Retina (tissue), 1 donor: ENCODE results near the gene CD99L2.
"Not testable (repeated sequence)": the region's sequence is repeated elsewhere in the genome, so short reads cannot be mapped to it uniquely, and the experiment has no call there.

Experiments
- DNase-seq: peaks from one replicate; pipeline ENCODE4 v3.0.0-alpha.2; 2016

The CD99L2 gene

DNA sequence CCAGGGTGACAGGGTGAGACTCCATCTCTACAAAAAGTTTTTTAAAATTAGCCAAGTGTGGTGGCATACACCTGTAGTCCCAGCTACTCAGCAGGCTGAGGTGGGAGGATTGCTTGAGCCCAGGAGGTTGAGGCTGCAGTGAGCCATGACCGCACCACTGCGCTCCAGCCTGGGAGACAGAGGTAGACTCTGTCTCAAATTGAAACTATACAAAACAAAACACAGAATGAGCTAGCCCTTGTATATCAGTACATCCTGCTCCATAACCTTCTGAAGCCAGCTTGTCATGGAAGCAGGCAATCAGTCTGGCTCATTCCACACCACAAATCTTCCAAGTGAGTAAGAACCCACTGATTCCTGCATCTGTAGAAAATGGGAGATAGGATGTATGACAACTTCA, 49.0 kb downstream of the CD99L2 start:
- no peak for DNase-seq

GRCh38 chrX:150848914-150849365, 49.5 kb downstream of the CD99L2 start:
- no peak for DNase-seq

DNA sequence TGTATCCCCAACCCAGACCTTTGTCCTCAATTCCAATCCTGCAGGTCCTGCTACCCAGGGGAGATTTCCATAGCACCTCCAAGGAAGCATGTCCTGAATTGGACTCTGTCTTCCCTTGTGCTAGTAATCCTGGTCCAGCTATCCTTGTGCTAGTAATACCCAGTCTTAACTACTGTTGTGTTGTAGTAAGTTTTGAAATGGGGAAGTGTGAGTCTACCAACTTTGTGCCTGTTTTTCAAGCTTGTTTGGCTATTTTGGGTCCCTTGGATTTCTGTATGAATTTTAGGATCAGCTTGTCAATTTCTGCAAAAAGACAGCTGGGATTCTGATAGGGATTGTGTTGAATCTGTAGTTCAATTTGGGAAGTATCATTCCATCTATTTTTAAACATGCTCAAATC, 51.4 kb downstream of the CD99L2 start:
- no peak for DNase-seq

- no peak for DNase-seq
Observed at GRCh38 chrX:150846130-150846529, 52.3 kb downstream of the CD99L2 start.

- DNase-seq = no peak
Observed at GRCh38 chrX:150845091-150845490, 53.4 kb downstream of the CD99L2 start.

DNA sequence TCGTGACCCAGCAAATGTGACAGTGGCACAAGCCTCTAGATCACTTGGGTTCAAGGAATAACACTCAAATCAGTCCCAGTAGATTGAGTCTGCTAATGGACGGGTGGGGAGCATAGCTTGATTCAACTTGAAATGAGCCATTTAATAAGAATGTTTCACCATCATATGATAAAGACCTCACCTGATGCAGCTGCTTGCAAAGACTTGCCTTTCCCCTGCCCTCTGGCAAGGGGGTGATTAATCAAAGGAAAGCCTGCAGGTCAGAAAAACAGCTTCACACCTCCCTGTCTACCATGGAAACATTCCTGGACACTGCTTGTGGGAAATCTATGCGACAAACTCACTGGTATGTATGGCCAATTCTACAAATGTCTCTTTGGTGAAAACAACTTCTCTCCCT, 54.5 kb downstream of the CD99L2 start:
- DNase-seq = no peak

DNA sequence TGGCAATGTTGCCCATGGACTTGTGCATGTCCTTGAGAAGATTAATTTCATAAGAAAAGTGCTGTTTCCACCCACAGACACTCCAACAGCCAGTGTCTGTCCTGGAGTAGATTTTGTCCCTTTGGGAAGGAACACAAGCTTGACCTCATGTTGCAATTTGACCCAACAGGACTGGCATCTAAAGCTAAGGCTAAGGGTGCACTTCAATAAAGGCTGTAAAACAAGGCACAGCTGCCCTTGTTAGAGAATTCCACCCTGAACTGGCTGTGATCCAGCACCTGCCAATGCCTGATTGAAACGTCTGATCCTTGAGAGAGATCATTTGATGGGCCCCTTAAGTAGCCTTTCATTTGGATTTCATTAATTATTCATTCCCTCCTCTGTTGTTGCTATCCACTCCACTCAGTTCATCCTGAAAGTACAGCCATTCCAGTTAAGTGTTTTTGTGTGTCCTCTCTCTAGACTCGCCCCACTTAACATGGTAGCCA, 56.2 kb downstream of the CD99L2 start:
- DNase-seq = peak; percentile 28

DNA sequence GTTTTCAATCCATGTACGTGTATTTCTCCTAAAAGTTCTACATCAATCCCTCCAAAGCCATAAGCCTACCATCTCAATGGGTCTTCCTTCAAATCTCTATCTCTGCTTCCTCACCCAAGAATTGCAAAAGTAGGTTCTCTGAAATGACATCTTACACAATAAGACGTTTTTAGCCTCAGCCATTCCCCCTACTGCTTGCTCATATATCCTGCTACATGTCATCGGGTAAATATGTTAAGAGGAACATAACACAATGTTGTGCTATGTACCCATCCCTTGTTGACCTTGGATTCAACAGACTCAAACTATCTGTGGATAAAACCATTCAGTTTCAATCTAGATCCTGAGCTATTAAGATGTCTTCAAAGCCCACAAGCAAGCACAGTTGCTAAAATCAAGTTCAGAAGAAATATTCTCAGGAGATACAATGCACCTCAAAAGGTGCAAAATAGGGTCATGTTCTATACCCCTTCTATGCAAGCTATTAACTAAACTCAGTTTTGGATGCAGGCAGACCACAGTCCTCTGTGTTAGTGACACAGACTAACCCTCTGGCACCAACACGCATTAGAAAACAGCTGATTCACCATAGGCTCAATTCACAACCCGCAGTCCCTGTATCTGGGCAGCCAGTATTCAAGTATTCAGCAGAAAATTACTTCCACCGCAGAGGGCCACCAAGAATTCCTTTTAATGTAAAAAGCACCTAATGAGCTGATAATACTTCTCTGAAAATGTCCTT, 56.8 kb downstream of the CD99L2 start:
- no peak for DNase-seq

- no peak for DNase-seq
Observed at GRCh38 chrX:150837845-150838244, 60.6 kb downstream of the CD99L2 start.

DNA sequence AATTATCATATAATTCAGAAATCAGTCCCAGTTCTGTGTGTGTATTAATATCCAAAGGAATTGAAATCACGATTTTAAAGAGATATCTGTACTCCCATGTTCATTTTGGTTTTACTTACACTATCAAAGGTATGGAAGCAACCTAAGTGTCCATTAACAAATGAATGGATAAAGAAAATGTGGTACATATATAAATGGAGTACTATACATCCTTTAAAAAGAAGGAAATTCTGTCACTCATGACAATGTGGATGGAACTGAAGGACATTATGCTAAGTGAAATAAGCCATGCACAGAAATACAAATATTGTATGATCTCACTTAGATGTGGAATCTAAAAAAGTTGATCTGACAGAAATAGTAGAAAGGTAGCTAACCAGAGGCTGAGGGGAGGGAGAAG, 63.8 kb downstream of the CD99L2 start:
- no peak for DNase-seq

GRCh38 chrX:150833454-150834056, 64.9 kb downstream of the CD99L2 start:
- no peak for DNase-seq

DNA sequence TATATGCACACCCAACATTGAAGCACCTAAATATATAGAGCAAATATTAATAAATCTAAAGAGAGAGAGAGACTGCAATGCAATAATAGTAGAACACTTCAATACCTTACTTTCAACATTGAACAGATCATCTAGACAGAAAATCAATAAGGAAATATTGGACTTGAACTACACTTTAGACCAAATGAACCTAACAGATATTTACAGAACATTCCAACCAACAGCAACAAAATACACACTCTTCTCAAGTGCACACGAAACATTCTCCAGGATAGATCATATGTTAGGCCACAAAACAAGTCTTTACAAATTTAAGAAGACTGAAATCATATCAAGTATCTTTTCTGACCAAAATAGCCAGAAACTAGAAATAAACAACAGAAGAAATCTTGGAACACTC, 66.6 kb downstream of the CD99L2 start:
- DNase-seq = no peak

- no peak for DNase-seq
Observed at GRCh38 chrX:150828785-150829184, 69.7 kb downstream of the CD99L2 start.

GRCh38 chrX:150824352-150824751, 74.1 kb downstream of the CD99L2 start:
- DNase-seq = not testable (repeated sequence)

DNA sequence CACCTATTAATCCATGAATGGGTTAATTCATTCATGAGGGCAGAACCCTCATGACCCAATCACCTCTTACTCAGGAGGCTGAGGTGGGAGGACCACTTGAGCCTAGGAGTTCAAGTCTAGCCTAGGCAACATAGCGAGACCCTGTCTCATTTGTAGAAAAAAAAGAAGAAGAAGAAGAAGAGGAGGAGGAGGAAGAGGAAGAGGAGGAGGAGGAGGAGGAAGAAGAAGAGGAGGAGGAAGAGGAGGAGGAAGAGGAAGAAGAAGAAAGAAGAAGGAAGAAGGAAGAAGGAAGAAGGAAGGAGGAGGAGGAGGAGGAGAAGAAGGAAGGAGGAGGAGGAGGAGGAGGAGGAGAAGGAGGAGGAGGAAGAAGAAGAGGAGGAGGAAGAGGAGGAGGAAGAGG, 74.6 kb downstream of the CD99L2 start:
- not testable (repeated sequence) for DNase-seq

DNA sequence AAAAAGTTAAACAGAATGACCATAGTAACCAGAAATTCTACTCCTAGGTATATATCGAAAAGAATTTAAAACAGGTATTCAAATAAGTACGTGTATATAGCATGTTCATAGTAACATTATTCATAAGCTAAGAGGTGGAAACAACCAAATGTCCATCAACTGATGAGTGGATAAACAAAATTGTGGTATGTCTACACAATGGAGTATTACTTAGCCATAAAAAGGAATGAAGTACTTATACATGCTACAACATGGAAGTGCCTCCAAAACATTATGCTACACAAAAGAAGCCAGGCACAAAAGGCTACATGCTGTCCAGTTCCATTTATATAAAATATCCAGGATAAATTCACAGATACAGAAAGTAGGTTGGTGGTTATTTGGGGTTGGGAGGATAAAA, 76.5 kb downstream of the CD99L2 start:
- no peak for DNase-seq

GRCh38 chrX:150813922-150814321, 84.5 kb downstream of the CD99L2 start:
- DNase-seq = no peak

DNA sequence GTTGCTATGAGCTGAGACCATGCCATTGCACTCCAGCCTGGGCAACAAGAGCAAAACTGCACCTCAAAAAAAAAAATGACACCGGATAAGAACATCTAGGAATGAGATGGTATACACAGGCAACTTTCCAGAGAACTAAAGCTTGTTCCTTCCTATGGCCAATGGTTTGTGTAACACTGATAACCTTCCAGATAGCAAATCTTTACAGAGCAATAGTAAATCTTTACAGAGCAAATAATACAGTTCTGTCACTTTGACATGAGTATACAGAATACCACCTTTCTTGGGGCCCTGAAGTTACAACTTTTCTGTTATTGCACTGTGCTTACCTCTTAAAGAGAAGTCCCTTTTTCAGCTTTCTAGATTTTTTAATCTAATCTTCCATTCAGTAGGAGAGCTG, 91.6 kb downstream of the CD99L2 start:
- DNase-seq = no peak

- no peak for DNase-seq
Observed at GRCh38 chrX:150805736-150806135, 92.7 kb downstream of the CD99L2 start.

DNA sequence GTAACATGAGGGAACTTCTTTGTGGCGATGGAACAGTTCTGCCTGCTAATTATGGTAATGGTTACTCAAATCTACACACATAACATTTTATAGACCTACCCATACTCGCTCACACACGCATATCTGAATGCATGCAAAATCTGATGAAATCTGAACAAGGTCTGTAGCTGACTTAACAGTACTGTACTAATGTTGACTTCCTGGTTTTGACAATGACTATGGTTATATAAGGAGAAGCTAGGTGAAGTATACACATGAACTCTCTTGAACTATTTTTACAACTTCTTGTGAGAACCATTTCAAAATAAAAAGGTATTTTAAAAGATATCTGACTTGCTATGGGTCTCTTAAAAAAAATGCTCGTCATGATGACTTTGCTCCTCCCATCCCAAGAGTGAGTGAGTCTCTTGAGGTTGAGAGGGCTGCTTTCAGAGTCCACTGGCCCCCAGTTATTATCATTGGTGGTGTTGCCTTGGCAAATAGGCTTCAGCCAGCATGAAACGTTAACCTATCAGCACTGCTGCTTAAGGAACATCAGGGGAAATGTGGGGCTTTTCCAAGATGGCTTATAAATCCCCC, 105.4 kb downstream of the CD99L2 start:
- no peak for DNase-seq

GRCh38 chrX:150790021-150790420, 108.4 kb downstream of the CD99L2 start:
- no peak for DNase-seq

GRCh38 chrX:150781677-150782076, 116.8 kb downstream of the CD99L2 start:
- no peak for DNase-seq

GRCh38 chrX:150779385-150779784, 119.1 kb downstream of the CD99L2 start:
- DNase-seq = no peak

- DNase-seq = no peak
Observed at GRCh38 chrX:150777328-150777992, 121.0 kb downstream of the CD99L2 start.
